Activated T-cell treated with anti-CD3 and anti-CD28 coated beads for 48 hours (primary cell): ENCODE measurements around the gene TMEM178B.

Experiments
- DNase-seq: peaks from one replicate; pipeline ENCODE4 v3.0.0-alpha.2; 2020; ENCODE audit warnings: low read depth

The TMEM178B gene

DNA sequence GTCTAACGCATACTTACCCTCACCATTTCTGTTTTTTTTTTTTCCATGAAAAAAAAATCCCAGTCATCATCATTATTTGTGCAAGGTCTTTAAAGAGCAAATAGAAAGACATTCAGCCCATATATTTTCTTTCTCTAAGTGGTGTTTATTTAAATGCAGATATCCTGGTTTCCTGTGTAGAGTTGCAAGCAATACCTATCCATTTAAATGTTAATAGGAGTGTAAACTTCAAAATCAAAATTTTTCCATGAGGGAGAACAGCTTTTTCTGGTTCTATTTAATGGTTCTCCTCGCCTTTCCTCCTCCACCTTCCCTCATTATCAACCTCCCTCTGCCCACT lies 357.2 kb downstream of the TMEM178B start:
- no peak for DNase-seq

DNA sequence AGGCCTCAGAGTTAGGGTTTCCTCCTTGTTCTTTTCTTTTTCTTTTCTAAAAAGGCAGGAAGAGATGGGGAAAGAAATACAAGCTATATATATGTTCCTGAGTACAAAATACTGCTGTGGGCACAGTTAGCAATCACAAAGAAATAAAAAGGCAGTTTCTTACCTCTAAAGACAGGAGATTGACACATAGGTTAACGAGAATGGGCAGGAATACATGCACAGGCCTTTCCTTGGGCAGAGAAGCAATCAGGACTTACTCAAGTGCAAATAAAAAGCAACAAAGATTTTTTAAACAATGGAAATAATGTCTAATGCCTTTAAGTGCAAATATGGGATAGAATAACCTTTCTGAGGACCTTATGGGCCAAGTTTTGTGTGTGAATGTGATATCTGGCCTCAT lies 357.8 kb downstream of the TMEM178B start:
- no peak for DNase-seq

DNA sequence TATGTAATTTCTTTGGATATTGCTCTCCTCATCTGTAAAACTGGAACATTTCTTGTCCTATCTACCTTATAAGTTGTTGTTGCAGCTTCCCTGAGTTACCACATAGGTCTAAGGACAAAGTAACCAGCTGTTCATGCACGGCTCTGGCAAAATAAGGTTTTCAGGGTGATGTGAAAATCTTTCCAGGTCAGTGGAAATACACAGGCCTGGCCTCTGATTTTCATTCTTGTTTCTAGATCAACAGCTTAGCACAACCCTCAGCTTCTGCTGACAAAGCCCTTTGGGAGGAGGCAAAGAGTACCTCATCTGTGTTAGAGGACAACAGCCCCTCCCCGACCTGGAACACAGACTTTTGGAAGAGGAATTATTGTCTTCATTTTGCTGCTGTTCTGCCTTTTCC lies 359.8 kb downstream of the TMEM178B start:
- DNase-seq: no peak

DNA sequence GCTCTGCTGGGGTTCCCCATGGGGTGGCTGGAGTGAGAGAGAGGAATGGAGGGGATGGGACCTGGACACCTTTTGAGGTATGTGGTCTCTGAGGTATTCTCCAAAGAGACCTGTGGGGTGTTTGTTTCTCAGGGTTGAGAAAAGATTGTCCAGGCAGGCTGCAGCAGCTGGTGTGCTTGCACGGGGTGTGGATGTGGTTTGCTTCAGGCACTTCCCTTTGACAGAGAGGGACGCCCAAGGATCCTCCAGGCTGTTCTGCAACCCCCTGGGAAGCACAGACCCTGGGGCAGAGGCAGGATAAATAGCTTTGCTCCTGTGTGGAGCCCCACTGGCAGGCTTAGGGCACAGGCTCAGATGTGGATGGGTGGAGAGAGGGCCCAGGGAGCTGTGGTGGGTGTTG lies 362.3 kb downstream of the TMEM178B start:
- DNase-seq: no peak

DNA sequence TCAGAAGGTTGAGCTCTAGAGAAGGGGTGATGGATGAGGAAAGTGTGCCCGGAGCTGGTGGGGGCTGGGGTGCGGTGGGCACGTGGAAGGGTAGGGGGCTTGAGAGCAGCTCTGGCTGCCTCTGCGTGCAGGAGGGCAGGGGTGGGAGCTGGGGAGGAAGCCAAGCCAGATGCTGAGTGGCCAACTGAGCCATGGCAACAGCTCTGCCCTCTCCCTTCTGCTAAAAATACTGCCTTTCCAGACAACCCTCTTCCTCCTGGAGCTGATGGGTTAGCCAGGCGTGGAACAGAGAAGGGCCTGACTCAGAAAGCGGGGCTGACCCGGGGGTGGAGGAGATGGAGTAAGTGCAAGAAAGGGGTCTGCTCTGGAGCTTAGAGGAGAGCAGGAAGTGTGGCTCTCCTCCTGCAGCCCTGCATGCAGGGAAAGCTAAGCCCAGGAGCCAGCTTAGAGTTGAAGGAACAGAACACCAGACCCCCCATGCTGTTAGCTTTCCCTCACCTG lies 362.8 kb downstream of the TMEM178B start:
- DNase-seq: no peak

DNA sequence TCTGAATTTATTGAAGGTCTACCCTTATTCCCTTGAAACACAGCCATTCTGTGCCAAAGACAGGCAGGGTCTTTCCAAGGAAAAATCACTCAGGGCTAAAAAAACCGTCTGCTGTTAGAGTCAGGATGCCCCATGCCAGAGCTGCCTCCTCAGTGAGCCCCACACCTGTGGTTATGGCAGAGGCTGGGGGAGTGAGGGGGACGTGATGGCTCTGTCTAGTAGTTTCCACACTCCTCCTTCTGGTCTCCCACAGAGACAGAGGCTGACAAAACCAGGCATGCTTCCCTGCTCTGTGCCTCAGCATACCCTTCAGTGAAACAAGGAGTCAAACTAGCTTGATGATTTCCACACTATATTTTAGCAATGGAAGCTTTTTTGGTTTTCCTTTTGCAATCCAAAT lies 365.3 kb downstream of the TMEM178B start:
- DNase-seq: no peak

DNA sequence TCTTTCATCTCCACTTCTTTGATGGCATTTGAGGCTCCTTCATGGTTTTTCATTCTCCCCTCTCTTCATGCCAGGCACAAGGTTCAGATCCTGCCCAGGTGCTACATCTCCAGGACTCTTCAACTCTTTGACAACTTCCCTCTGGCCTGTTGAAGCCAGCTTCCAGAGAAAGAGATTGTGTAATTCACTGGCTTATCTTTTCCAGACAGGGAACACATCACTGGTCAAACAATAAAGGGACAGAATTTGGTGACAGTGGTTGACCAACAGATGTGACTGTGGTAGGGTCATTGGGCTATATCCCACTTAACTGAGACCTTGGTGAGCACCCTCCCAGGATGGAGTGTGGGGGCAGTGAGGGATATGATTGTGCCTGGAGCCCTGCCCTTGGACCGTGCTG lies 365.9 kb downstream of the TMEM178B start:
- no peak for DNase-seq

DNA sequence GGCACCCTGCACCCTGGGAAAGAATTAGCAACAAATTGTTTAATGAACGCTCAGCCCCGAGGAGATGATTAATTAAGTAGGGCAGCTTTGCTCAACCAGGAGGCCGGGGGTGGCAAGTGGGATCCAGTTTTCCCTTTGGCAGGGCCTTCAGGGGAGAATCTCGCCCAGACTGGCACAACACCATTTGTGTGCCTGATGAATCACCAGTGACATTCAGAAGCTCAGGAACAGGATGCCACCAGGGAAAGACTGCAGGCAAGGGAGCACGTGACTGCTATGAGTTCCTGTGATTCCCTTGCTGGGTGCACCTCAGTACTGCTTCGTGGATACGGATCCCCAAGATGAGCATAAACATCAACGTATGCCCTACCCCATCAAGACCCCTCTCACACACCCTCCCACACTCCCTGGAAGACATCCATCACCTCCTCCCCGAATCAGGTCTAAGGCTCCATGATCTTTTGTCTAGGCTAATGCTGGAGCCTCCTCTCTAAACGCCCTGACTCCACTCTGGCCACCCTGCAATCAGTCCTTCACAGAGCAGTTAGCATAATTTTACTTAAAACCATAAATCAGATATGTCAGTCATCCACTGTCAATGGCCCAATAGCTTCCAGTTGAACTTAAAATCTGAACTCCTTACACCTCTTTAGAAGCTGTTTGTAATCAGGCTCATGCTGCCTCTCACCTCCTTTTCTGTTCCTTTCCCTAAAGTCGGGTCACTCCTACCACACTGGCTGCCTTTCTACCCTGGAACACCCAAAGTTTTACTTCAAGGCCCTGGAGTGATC lies 368.2 kb downstream of the TMEM178B start:
- DNase-seq: no peak

DNA sequence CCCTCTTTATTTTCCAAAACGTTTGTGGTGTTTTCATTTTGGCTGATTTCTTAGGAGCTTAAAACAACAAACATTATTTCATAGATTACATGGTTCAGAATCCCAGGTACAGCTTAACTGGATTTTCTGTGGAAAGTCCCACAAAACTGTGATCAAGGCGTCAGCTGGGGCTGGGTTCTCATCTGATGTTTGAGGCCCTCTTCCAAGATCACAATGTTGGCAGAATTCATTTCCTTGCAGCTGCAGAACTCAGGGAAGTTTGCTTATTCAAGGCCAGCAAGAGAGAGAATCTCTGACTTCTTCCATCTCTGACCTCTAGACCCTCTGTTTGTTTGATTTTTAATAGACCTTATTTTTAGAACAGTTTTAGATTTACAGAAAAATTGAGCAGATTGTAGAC lies 368.9 kb downstream of the TMEM178B start:
- DNase-seq: no peak

DNA sequence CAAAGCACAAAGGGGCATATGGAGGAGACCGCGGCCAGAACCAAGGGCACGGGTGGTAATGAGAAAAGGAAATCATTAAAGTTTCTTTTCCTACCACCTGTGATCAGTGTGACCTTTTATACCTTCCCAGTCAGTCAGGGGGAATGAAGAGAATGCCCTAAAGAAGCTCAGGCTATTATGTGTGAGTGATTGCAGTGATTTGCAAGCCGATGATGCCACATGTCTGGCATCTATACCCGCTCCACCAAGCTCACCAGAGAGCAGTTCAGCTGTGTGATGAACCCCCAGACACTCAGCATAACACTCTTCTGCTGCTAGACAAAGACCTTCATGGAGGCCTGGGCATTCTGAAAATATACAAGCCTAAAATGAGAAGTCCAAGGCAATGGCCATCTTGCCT lies 371.1 kb downstream of the TMEM178B start:
- no peak for DNase-seq

DNA sequence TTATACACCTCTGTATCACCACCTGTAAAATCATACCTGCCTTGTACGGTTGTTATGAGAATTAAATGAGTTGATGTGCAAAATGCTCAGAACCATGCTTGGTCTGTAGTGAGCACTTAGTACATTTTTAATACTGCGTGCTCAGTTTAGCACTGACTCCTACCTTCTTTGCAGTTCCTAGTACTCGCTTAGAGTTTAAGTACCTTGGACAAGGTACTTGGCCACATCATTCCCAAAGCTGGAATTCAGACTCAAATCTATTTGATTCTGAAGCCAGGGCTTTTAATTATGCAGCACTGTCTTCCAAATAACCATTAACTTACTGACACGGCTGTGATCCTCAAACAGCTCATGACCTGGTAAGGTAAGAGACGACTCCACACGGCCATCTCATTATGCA lies 377.4 kb downstream of the TMEM178B start:
- no peak for DNase-seq

DNA sequence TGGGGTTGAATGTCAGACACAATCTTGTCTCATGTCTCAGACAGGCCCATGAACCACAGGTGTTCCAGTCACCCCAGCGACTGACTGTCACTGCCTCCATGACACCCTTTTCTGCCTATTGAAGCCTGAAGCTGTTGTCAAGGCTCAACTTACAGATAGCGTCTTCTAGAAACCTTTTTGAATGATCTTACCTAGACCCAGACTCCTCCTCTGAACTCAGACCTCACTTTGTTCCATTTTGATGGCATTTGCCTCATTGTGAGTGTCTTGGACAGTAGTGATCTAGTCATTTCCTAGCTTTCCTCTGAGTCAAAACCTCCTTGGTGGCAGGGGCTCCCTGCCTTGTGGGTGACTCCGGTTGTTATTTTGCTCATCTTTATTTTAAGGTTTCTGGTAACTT lies 379.0 kb downstream of the TMEM178B start:
- no peak for DNase-seq

DNA sequence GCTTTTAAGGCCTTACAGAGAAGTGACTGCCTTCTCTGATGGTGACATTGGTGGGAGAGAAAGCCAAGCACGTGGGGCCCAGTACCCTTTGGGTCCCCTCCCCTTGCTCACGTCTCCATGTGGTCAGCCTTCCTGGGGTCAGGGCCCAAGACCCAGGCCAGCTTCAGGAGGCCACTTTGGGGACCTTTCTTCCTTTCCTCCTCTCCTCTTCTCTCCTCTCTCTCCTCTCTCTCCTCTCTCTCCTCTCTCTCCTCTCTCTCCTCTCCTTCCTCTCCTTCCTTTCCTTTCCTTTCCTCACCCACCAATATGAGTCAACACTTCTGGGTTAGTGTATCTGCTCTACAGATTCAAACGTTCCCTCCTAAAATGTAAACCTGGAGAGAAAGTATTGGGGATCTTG lies 380.5 kb downstream of the TMEM178B start:
- DNase-seq: no peak

DNA sequence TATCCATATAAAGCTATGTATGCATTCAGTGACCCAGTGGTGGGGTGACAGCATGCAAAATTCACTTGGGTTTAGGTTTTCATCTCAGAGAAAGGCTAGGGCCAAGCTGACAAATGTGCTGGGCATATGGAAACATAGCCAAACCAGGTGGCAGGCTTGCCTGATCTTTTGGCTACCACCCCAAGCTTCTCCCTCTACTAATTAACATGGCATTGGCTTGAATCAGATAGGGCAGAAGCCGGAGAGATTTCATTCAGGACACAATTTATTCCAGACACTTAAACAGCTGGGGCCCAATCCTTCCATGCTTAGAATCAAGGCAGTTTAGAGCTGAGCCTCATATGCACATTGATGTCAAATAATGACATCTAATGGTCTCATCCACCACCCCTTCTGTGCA lies 381.9 kb downstream of the TMEM178B start:
- DNase-seq: no peak

DNA sequence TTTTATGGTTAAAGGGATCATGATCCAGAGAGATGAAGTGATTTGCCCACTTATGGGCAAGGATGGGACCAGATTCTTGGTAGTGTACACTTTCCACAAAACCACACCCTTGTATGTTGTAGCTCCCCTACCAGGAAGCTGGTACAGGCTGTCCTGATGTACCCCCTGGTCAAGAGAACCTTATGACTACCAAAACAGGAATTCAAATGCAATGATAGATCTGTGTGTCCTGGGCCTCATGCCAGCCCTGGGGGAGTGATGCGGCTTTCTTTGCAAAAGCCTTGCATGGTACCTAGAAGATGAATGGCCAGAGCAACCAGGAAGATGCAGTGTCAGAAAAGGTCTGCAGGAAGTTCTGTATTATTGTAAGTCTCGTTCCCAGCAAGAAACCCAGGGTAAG lies 382.4 kb downstream of the TMEM178B start:
- DNase-seq: no peak

DNA sequence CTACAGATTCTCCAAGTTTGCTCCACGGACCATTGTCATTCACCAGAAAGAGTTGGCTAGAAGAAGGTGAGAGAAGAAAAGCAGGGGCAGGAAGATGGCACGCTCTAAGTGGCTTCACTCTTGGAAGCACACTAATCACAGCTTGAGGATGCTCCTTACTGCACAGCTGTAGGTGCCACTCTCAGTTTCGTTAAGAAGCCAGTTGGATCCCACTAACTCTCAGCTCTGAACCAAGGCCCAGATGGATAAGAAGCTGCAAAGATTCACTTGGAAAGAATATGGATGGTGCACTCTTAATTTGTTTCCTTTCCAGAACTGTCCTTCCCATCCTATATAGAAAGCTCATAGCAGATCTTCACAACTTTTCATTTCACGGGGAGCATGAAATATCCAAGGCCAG lies 382.8 kb downstream of the TMEM178B start:
- no peak for DNase-seq

DNA sequence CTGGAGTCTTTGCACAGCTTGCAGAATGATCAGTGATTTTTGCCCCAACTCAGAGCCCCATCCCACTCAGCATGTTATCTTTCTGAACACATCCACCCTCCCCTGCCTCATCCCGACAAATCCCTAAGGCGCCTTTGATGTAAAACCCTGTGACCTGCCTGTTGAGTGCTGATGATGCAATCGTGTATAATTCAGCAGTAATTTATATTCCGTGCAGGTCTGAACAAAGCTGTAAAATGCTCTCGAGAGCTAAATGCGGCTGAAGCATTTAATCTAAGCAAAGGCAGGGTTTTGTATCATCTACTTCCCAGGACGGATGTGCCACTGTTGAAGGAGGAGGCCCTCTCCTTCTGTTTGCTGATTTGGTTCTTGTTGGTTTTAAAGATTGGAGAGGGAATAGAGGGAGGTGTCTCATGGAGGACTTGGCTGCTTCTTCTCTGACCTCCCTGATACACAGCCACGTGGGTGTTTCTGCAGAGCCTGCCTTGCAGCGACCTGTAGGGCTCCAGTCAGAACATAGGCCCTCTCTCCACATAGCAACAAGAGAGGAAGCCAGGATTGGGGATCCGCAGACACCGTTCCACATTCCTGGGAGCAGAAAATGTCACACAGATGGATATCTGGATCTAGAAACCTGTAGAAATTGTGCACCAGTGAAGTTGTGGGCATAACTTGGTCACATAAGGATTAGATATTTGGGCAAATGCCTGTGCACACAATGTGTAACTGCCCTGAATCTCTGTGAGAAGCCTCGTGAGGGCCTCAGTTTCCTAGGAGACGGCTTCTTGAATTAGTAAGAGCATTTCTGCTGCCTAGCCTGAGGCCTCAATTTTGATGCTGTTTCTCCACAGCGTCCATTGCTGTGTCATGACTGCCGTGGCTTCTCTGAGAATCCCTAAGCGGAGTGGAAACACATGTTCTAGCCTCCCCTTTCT lies 387.2 kb downstream of the TMEM178B start:
- no peak for DNase-seq

DNA sequence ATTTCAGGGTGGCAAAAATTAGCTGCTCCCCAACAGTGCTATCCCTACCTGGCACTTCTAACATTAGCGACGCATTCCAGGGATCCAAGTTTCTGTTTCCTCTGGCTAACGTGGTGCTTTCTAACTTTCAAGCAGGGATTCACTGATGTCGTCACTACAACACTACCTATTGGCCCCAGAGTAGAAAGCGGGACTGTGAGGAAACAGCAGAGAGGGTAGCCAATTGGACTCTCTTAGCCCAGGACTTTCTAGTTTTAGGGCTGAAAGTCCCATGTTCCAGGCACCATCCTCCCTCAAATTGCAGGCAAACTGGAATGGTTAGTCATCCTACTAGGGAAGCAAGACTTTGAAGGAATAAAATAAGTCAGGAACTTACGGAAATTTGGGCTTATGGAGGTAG lies 388.1 kb downstream of the TMEM178B start:
- DNase-seq: no peak

DNA sequence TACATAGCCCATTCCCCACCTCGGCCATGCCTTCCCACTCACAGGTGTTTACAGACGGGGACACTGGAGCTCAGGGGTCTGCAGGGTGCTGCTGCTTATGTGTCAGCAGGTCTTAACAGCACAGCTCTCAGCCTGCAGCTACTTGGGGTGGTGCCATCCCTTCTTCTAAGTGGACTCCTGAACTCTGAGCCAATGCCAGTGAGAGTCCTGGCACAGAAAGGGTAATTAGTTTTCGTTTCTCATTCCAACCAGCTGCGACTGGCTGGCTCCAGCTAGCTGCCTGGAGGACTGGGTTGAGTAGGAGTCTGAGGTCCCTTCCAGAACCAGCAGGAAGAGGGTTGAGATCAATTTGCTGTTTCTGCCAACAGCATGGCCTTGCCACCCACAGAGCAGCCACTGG lies 389.1 kb downstream of the TMEM178B start:
- DNase-seq: no peak

DNA sequence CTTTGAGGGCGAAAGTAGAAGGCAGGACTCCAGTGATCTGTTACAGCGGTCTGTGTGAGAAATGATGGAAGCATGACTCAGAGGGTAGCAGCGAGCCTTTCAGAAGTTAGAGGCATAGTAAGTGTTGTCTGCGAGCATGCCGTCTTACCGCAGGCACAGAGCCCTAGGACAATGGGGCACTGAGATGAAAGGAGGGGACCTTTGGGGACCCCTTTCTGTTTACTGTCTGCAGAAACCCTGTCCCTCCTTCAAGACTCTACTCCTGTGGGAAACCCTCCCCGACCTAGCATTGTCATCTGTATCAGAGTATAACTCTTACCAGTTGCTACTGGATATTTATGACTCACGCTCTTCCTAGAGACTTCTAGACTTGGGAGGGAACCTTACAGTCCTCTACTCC lies 390.1 kb downstream of the TMEM178B start:
- no peak for DNase-seq

DNA sequence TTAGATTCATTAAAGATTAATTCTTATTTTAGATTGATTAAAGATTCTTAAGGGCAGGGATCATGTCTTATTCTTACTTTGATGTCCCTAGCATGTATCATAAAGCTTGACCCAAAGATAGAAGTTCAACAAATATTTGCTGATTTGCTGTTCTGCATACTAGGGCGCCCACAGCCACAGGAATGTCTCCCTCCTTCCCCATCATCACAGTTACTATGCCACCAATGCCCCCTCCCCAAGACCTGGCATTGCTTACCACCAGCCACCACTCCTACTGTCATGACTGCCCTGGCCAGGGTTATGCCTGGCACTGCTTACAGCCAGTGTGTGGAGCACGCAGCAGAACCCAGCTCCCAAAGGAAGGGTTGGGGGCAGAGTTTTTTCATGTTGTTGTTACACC lies 390.7 kb downstream of the TMEM178B start:
- no peak for DNase-seq

DNA sequence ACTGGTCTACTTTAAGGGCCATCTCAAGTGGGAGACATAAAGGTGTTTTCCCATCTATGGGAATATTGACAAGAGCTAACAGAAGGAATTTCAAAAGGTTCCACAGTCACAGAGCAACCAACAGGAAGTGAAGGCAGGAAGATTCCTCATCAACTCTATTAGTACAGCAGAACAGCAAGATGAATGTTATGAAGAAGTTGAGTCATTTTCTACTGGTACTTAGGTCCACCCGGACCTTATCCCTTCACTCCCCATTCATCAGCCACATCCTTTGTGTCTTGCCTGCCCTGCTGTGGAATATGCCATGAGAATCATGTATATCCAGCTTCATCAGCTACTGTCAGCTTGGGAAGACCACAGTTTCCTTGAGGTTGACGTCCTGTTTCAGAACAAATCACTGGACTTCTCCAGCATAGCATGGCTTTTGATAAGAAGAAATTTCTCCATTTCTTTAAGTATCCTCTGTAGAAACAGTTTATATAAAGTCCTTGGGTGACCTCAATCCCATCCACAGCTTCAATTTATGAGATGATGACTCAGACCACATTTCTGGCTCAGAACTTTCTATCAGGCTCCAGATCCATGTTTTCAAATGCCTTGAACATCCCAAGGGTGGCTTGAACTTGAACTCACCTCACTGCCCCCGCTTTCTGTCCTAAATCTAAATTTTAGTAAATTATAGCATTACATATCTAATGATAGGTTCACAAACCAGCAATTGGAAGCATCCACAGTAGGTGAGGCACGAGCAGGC lies 392.5 kb downstream of the TMEM178B start:
- DNase-seq: no peak

DNA sequence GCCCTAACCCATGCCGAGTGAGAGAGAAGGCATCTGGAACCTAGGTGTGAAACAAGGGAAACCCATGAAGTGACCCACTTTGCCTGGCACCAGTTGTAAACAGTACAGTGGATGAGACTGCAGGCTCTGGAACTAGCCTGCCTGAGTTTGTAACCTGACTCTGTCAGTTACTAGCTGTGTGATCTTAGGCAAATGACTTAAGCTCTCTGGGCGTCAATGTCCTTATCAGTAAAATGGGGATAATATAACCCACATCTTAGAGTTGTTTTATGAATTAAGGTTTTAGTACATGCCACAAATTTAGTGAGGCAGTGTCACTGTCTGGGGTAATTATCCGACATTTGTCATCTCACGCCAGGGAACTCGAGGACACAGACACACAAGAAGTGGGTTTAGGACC lies 394.5 kb downstream of the TMEM178B start:
- DNase-seq: no peak
